HEK293 (cell line): ENCODE data around the gene LCNL1.

Experiments
- CTCF ChIA-PET: fragments of 350-600 bp; formaldehyde crosslinking; extraction: SDS; loops from one replicate; lab custom pipeline; 2021; ENCODE audit warnings: antibody characterized with exemption; lab: Yijun Ruan, JAX
- POLR2A ChIA-PET: fragments of 300-600 bp; formaldehyde crosslinking; extraction: SDS; loops from one replicate; lab custom pipeline; 2020; ENCODE audit warnings: antibody characterized with exemption, inconsistent platforms; lab: Yijun Ruan, JAX
- H3K27ac ChIP-seq: fragments of 200-500 bp; sonication (Bioruptor generic); 2 replicates; pipeline ENCODE4 v1.5.1; 2014; ENCODE audit warnings: low read depth, low read length, control low read depth, inconsistent platforms; ENCODE audit errors: extremely low read depth
- H3K36me3 ChIP-seq, 2 experiments: fragments of 200-500 bp in 1 of 2; sonication (Bioruptor generic) in 1 of 2; 1 replicate in 1 of 2; 2 replicates in 1 of 2; pipeline ENCODE4 v1.5.1; 2014 to 2017; ENCODE audit warnings: inconsistent platforms in 2 of 2, low read length in 2 of 2; ENCODE audit not compliant: control insufficient read depth in 2 of 2, insufficient read depth in 1 of 2
- H3K4me1 ChIP-seq: fragments of 200-500 bp; sonication (Bioruptor generic); 2 replicates; pipeline ENCODE4 v1.5.1; 2014; ENCODE audit warnings: mild to moderate bottlenecking, low read length, inconsistent platforms; ENCODE audit not compliant: control insufficient read depth, insufficient read depth
- H3K4me3 ChIP-seq: 2 replicates; pipeline ENCODE4 v1.5.1; 2011; ENCODE audit warnings: low read depth, mild to moderate bottlenecking, control low read depth, low read length, moderate library complexity
- H3K9me3 ChIP-seq: fragments of 200-500 bp; sonication (Bioruptor generic); 2 replicates; pipeline ENCODE4 v1.5.1; 2014; ENCODE audit warnings: low read depth, low read length, inconsistent platforms; ENCODE audit not compliant: control insufficient read depth, insufficient read depth
- GLIS2 ChIP-seq: fragments of 450-650 bp; formaldehyde crosslinking; IDR thresholded peaks from 2 replicates; pipeline ENCODE4 v1.5.1; 2016; ENCODE audit warnings: missing biosample characterization, missing genetic modification characterization
- HOXD13 ChIP-seq: sonication (generic); formaldehyde crosslinking; IDR thresholded peaks from 2 replicates; pipeline ENCODE4 v1.8.0; 2022; ENCODE audit warnings: missing genetic modification reagents, borderline replicate concordance
- KLF1 ChIP-seq: fragments of 450-650 bp; formaldehyde crosslinking; IDR thresholded peaks from 2 replicates; pipeline ENCODE4 v1.5.1; 2016; ENCODE audit warnings: missing biosample characterization, missing genetic modification characterization
- KLF16 ChIP-seq: fragments of 450-650 bp; formaldehyde crosslinking; IDR thresholded peaks from 2 replicates; pipeline ENCODE4 v1.5.1; 2017; ENCODE audit warnings: missing biosample characterization, missing genetic modification characterization
- KLF7 ChIP-seq: fragments of 450-650 bp; formaldehyde crosslinking; IDR thresholded peaks from 2 replicates; pipeline ENCODE4 v1.5.1; 2016; ENCODE audit warnings: missing biosample characterization, missing genetic modification characterization, borderline replicate concordance
- KLF8 ChIP-seq: fragments of 450-650 bp; formaldehyde crosslinking; IDR thresholded peaks from 2 replicates; pipeline ENCODE4 v1.5.1; 2016; ENCODE audit warnings: missing biosample characterization, missing genetic modification characterization
- PRDM4 ChIP-seq: fragments of 450-650 bp; formaldehyde crosslinking; IDR thresholded peaks from 2 replicates; pipeline ENCODE4 v1.5.1; 2017; ENCODE audit warnings: missing biosample characterization, missing genetic modification characterization
- SCRT2 ChIP-seq: fragments of 450-650 bp; formaldehyde crosslinking; IDR thresholded peaks from 2 replicates; pipeline ENCODE4 v1.5.1; 2016; ENCODE audit warnings: missing biosample characterization, missing genetic modification characterization
- ZBTB17 ChIP-seq: fragments of 450-650 bp; formaldehyde crosslinking; IDR thresholded peaks from 2 replicates; pipeline ENCODE4 v1.5.1; 2016; ENCODE audit warnings: missing biosample characterization, missing genetic modification characterization
- ZIC2 ChIP-seq: fragments of 450-650 bp; formaldehyde crosslinking; IDR thresholded peaks from 2 replicates; pipeline ENCODE4 v1.5.1; 2016; ENCODE audit warnings: missing biosample characterization, missing genetic modification characterization
- ZNF175 ChIP-seq: fragments of 450-650 bp; formaldehyde crosslinking; IDR thresholded peaks from 2 replicates; pipeline ENCODE4 v1.5.1; 2016; ENCODE audit warnings: missing biosample characterization, missing genetic modification characterization
- ZNF19 ChIP-seq: fragments of 450-650 bp; formaldehyde crosslinking; IDR thresholded peaks from 2 replicates; pipeline ENCODE4; 2016; ENCODE audit warnings: missing biosample characterization, missing genetic modification characterization, low read depth
- ZNF211 ChIP-seq: fragments of 450-650 bp; formaldehyde crosslinking; IDR thresholded peaks from 2 replicates; pipeline ENCODE4 v1.5.1; 2016; ENCODE audit warnings: low read depth, missing biosample characterization, missing genetic modification characterization
- ZNF266 ChIP-seq: fragments of 450-650 bp; formaldehyde crosslinking; IDR thresholded peaks from 2 replicates; pipeline ENCODE4 v1.5.1; 2016; ENCODE audit warnings: missing biosample characterization, missing genetic modification characterization, low read depth
- ZNF324 ChIP-seq: fragments of 450-650 bp; formaldehyde crosslinking; IDR thresholded peaks from 2 replicates; pipeline ENCODE4 v1.5.1; 2016; ENCODE audit warnings: missing biosample characterization, missing genetic modification characterization
- ZNF404 ChIP-seq: fragments of 450-650 bp; formaldehyde crosslinking; IDR thresholded peaks from 2 replicates; pipeline ENCODE4 v1.5.1; 2017; ENCODE audit warnings: missing biosample characterization, missing genetic modification characterization
- ZNF501 ChIP-seq: fragments of 450-650 bp; formaldehyde crosslinking; IDR thresholded peaks from 2 replicates; pipeline ENCODE4 v1.5.1; 2016; ENCODE audit warnings: missing biosample characterization, missing genetic modification characterization
- ZNF510 ChIP-seq: fragments of 450-650 bp; formaldehyde crosslinking; IDR thresholded peaks from 2 replicates; pipeline ENCODE4 v1.5.1; 2018; ENCODE audit warnings: mild to moderate bottlenecking, missing genetic modification characterization, missing biosample characterization; ENCODE audit not compliant: insufficient replicate concordance
- ZNF560 ChIP-seq: fragments of 450-650 bp; formaldehyde crosslinking; IDR thresholded peaks from 2 replicates; pipeline ENCODE4 v1.5.1; 2017; ENCODE audit warnings: missing biosample characterization, missing genetic modification characterization, borderline replicate concordance
- ZNF571 ChIP-seq: fragments of 450-650 bp; formaldehyde crosslinking; IDR thresholded peaks from 2 replicates; pipeline ENCODE4 v1.5.0; 2017; ENCODE audit warnings: missing biosample characterization, missing genetic modification characterization
- ZNF621 ChIP-seq: fragments of 450-650 bp; formaldehyde crosslinking; IDR thresholded peaks from 2 replicates; pipeline ENCODE4 v1.5.1; 2017; ENCODE audit warnings: missing biosample characterization, missing genetic modification characterization
- ZSCAN16 ChIP-seq: fragments of 450-650 bp; formaldehyde crosslinking; IDR thresholded peaks from 2 replicates; pipeline ENCODE4 v1.5.1; 2016; ENCODE audit warnings: missing biosample characterization, missing genetic modification characterization
- TF ChIP-seq, protein P1 (sequence below): fragments of 450-650 bp; formaldehyde crosslinking; IDR thresholded peaks from 2 replicates; pipeline ENCODE4 v1.5.1; 2017; ENCODE audit warnings: missing biosample characterization, missing genetic modification characterization
- TF ChIP-seq, protein P2 (sequence below): fragments of 450-650 bp; formaldehyde crosslinking; IDR thresholded peaks from 2 replicates; pipeline ENCODE4 v1.5.1; 2016; ENCODE audit warnings: missing biosample characterization, missing genetic modification characterization

The LCNL1 gene

DNA sequence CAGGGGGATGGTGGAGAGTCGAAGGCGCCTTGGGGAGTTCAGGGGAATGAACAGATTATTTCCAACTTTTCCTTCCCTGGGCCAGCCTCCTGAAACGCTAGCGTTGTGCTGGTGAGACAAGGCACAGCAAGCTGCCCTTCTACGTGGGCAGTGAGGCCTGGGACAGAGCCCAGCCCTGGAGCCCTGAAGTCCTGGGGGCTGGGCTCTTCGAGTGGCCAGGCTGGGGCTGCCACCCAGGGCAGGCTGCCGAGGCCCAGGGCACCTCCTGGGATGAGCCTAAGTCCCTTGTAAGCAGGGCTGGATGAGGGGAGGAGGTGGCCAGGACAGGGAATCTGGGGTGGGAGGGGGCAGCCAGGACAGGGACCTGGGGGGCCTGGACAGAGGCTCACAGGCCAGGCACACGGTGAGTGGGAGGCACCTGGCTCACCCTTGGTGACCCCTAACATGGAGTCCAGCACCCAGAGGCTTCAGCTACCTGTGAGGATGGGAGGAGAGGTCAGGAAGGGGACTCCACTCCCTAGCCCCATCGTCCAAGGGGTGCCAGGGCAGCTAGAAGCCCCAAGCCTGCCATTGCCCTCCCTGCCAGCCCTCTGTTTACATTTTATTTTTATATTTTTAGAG, 32.0 kb upstream of the LCNL1 start (continued):
- TF ChIP-seq PRDM4 (tag by site-specific recombination): no peak
- no peak for TF ChIP-seq ZIC2 (tag by site-specific recombination)

- Histone ChIP-seq H3K4me3 (no peak within 1 kb of the TSS), H3K36me3 (no peaks in the 10 kb centered on the region), H3K9me3 (no peaks in the 10 kb centered on the region), H3K27ac (no peak within 1 kb of the TSS), H3K4me1 (no peaks in the 10 kb centered on the region; the same call in 1 of the 2 replicates)
- ChIA-PET POLR2A (interaction anchor here (1.1 to 4.9 kb wide), 3 partner anchors 14 to 135 kb away, joined by 3 to 24 read pairs (median 3); partner anchors contain the start of gene PAXX), CTCF (interaction anchor here (0.6 to 1.4 kb wide), 4 partner anchors 24 to 386 kb away, joined by 3 to 5 read pairs (median 4); partner anchors contain the start of gene PAXX)
- TF ChIP-seq KLF16 (tag by site-specific recombination): no peak
- no peak for TF ChIP-seq ZNF175
- no peak for TF ChIP-seq ZNF571 (tag by site-specific recombination)
- no peak for TF ChIP-seq ZSCAN16 (tag by site-specific recombination)
- TF ChIP-seq ZNF19 (tag by site-specific recombination): no peak
- 0 out of 2 replicates have a peak, but pooled peaks have one; percentile 5 for TF ChIP-seq ZIC2 (tag by site-specific recombination)
- TF ChIP-seq ZNF510 (tag by site-specific recombination): no peak
- no peak for TF ChIP-seq ZNF324 (tag by site-specific recombination)
- peak; percentile 42 for TF ChIP-seq SCRT2 (tag by site-specific recombination)
- no peak for TF ChIP-seq ZNF404 (tag by site-specific recombination)
- TF ChIP-seq GLIS2 (tag by site-specific recombination): peak; percentile 63; the same call in 1 of the 2 replicates
- no peak for TF ChIP-seq HOXD13
- TF ChIP-seq, protein P1, sequence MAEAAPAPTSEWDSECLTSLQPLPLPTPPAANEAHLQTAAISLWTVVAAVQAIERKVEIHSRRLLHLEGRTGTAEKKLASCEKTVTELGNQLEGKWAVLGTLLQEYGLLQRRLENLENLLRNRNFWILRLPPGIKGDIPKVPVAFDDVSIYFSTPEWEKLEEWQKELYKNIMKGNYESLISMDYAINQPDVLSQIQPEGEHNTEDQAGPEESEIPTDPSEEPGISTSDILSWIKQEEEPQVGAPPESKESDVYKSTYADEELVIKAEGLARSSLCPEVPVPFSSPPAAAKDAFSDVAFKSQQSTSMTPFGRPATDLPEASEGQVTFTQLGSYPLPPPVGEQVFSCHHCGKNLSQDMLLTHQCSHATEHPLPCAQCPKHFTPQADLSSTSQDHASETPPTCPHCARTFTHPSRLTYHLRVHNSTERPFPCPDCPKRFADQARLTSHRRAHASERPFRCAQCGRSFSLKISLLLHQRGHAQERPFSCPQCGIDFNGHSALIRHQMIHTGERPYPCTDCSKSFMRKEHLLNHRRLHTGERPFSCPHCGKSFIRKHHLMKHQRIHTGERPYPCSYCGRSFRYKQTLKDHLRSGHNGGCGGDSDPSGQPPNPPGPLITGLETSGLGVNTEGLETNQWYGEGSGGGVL: no peak
- TF ChIP-seq KLF8 (tag by site-specific recombination): no peak
- no peak for TF ChIP-seq ZNF621 (tag by site-specific recombination)
- TF ChIP-seq ZNF560 (tag by site-specific recombination): no peak
- TF ChIP-seq, protein P2, sequence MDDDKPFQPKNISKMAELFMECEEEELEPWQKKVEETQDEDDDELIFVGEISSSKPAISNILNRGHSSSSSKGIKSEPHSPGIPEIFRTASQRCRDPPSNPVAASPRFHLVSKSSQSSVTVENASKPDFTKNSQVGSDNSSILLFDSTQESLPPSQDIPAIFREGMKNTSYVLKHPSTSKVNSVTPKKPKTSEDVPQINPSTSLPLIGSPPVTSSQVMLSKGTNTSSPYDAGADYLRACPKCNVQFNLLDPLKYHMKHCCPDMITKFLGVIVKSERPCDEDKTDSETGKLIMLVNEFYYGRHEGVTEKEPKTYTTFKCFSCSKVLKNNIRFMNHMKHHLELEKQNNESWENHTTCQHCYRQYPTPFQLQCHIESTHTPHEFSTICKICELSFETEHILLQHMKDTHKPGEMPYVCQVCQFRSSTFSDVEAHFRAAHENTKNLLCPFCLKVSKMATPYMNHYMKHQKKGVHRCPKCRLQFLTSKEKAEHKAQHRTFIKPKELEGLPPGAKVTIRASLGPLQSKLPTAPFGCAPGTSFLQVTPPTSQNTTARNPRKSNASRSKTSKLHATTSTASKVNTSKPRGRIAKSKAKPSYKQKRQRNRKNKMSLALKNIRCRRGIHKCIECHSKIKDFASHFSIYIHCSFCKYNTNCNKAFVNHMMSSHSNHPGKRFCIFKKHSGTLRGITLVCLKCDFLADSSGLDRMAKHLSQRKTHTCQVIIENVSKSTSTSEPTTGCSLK (tag by site-specific recombination): no peak
- TF ChIP-seq ZBTB17 (tag by site-specific recombination): no peak
- no peak for TF ChIP-seq ZNF266 (tag by site-specific recombination)
- no peak for TF ChIP-seq ZNF501 (tag by site-specific recombination)
- no peak for TF ChIP-seq KLF7 (tag by site-specific recombination)
- no peak for TF ChIP-seq ZNF211
- peak; percentile 57; the same call in 1 of the 2 replicates for TF ChIP-seq KLF1 (tag by site-specific recombination)
Measured at GRCh38 chr9:136951541-136952320, 31.1 kb upstream of the LCNL1 start, which contains the start of gene LCN12. Gene LCN12, plus strand, starts transcription at chr9:136952273. Its CDS starts 55 bp downstream, at chr9:136952328.
